Activated T-cell treated with anti-CD3 and anti-CD28 coated beads, Interleukin-2, amount 50 U/mL, for 1 hour (primary cell): ENCODE measurements around the gene HNRNPA1.
"Not testable (repeated sequence)": the region's sequence is repeated elsewhere in the genome, so short reads cannot be mapped to it uniquely, and the experiment has no call there.

Experiments
- DNase-seq: peaks from one replicate; pipeline ENCODE4 v3.0.0-alpha.2; 2020

Gene HNRNPA1

GRCh38 chr12:54280468-54281260 lies at the start of gene HNRNPA1:
HNRNPA1 (plus strand) TSS chr12:54280726; CDS start chr12:54280808, 82 bp downstream.
- DNase-seq, result peak; percentile 85

DNA sequence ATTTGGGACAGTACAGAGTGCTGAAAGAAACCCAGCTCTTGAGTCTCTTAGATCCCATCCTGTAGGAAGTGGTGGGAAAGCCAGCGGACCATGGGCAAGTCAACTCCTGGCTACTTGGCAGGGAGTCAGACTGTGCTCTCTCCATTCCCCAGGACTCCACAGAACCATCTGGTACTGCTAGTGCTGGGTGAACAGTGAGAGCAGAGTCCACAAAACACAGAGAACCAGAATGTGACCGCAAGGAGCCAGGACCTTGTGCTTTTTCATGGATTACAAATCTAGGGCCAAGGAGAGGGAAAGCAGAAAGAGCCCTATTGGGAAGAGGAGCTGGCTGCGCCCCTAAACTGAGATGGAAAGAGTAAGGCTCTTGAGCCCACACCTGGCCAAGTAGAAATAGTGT lies 49.3 kb upstream of the HNRNPA1 start:
- not testable (repeated sequence) for DNase-seq

GRCh38 chr12:54232790-54233189 lies 47.7 kb upstream of the HNRNPA1 start:
- no peak for DNase-seq

DNA sequence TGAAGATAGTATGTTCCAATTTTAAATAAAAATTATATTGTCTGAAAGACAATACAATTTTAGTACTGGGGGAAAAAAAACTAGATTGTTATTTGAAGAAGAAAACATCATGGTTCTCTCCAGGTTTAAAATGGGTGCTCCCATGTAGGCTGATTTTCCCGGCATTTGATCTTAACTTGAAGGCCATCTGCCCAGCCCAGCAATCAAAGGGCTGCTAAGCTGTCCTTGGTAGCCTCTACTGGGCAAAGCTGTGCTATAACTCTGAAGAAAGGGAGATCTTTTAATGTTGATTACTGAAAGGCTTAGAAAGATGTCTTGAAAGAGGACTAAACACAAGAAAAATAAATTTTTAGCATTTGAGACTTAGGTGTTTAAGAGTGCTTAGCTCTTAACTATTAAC lies 42.0 kb upstream of the HNRNPA1 start:
- no peak for DNase-seq

DNA sequence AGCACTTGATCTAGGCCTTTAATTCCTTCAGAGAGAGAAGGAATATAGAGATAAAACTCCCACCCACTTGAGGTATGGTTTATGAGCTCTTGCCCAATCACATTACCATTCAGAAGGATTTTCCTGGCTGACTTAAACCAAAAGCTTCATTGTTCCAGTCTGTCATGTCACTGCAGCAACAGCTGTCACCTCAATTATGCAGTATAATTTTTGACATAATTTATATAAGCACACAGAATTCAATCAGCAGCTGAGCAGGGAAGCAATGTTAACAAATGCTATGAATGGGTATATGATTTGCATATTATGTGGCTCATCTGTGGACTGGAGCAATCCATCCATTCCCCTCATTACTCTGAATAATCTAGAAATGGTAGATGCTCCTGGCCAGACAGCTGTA lies 40.9 kb upstream of the HNRNPA1 start:
- DNase-seq, result no peak

DNA sequence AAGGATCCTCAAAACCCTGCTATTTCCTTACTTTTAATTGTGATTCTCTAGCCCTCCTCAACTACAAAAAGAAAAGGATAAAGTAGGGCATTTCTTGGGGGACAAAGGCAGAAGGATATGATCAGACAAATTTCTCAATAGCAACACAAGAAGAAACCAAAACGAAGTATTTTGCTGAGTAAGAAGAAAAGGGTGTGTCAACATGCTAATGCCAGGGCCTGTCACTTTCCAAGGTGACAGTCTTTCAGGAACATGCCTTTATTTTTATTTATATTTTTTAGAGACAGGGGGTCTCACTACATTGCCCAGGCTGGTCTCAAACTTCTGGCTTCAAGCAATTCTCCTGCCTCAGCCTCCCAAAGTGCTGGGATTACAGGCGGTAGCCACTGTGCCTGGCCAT lies 40.4 kb upstream of the HNRNPA1 start:
- DNase-seq, result no peak

DNA sequence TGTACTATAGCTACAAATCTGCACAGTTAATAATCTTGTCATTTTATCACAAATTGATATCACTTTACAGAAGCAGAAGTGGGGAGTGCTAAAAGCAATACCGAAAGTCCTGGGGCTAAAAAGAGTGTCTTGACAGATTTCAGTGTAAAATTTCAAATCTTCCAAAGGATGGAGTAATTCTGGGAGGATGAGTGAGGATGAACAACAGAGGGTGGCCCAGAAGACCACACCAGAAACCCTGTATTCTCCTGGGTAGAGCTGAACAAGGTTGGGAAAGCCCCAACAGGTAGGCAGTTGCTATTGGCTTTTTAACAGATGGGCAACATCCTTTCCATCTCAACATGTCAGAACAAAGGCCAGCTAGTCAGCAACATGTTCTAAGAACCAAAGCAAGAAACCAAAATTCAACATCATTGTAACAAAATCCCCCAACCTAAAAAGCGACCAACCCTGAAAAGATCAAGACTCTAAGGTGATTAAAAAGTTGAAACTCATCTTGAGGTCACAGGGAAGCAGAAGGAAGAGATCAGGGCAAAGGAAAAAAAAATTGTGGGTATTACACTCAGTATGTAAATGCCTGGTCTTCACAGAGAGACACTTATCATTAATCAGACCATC lies 39.4 kb upstream of the HNRNPA1 start:
- DNase-seq, result no peak

DNA sequence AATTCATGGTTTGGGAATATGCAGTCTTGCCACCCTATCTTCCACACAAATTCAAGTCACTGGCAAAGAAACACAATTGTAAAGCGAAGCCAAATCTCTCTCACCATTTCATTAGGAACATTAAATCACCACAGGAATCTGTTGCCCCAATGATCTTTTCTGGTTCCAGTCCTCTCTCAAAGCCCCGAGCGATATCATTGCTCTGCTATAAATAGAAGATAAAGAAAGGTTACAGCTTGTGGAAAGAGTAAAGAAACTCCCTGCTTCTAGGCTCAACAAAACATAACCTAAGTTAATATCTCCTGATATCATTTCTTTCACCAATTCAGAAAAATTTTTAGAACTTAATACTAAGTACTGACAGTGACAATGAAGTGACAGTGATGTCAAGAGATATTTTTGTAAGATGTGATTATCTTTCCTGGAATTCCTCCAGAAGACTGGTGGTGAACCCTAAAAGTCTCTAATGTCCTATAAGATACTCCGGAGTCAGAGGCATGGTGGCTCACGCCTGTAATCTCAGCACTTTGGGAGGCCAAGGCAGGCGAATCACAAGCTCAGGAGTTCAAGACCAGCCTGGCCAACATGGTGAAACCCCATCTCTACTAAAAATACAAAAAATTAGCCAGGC lies 34.4 kb upstream of the HNRNPA1 start:
- no peak for DNase-seq

- DNase-seq, result no peak
Measured at GRCh38 chr12:54249489-54249888, 31.0 kb upstream of the HNRNPA1 start.

GRCh38 chr12:54251667-54252284 lies 28.8 kb upstream of the HNRNPA1 start:
- DNase-seq, result no peak

- DNase-seq, result no peak
Measured at GRCh38 chr12:54253240-54253639, 27.3 kb upstream of the HNRNPA1 start.

GRCh38 chr12:54257332-54257731 lies 23.2 kb upstream of the HNRNPA1 start:
- no peak for DNase-seq

GRCh38 chr12:54258201-54258681 lies 22.3 kb upstream of the HNRNPA1 start:
- no peak for DNase-seq

GRCh38 chr12:54259194-54260011 lies 21.1 kb upstream of the HNRNPA1 start:
- peak; percentile 48 for DNase-seq

GRCh38 chr12:54261815-54262402 lies 18.6 kb upstream of the HNRNPA1 start:
- DNase-seq, result no peak

GRCh38 chr12:54262403-54262925 lies 18.1 kb upstream of the HNRNPA1 start:
- no peak for DNase-seq

DNA sequence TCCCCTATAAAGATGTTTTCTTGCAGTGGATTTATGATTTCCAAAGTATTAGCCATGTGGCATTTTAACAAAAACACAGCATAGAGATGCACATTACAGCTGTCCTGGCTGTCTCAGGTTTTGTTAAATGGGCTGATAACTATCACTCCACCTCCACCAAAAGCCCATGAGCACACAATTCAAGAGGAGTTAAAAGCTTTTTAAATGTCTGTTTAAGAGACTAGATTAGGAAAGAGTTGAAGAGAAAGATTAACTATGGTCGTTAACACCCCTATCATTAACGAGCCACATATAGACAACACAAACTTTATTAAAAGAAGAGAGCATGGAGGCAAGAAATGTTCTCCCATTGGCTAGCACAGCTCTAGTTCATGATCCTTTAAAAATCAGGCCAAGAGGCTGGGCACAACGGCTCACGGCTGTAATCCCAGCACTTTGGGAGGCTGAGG lies 15.1 kb upstream of the HNRNPA1 start:
- DNase-seq, result no peak

- DNase-seq, result no peak
Measured at GRCh38 chr12:54266852-54267251, 13.7 kb upstream of the HNRNPA1 start.

GRCh38 chr12:54270345-54270744 lies 10.2 kb upstream of the HNRNPA1 start:
- no peak for DNase-seq

GRCh38 chr12:54272214-54272613 lies 8.3 kb upstream of the HNRNPA1 start:
- no peak for DNase-seq

GRCh38 chr12:54273981-54274380 lies 6.5 kb upstream of the HNRNPA1 start:
- no peak for DNase-seq

DNA sequence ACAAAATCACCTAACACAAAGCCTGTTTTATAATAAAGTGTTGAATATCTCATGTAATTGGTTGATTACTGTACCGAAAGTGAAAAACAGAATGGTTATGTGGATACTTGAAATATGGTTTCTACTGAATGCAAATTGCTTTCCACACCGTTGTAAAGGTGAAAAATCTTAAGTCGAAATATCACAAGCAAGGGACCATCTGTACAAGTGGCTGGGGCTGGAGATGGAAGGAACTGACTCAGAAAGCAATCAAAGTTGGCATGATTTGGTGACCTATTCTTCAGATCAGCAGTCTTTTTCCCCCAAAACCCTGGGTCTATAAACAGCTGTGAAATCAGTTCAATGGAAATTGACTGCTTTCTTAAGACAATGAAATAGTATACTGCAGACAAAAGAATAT lies 4.2 kb upstream of the HNRNPA1 start:
- DNase-seq, result no peak
